ENCODE measurements around the gene KNCN.

Gene KNCN

DNA sequence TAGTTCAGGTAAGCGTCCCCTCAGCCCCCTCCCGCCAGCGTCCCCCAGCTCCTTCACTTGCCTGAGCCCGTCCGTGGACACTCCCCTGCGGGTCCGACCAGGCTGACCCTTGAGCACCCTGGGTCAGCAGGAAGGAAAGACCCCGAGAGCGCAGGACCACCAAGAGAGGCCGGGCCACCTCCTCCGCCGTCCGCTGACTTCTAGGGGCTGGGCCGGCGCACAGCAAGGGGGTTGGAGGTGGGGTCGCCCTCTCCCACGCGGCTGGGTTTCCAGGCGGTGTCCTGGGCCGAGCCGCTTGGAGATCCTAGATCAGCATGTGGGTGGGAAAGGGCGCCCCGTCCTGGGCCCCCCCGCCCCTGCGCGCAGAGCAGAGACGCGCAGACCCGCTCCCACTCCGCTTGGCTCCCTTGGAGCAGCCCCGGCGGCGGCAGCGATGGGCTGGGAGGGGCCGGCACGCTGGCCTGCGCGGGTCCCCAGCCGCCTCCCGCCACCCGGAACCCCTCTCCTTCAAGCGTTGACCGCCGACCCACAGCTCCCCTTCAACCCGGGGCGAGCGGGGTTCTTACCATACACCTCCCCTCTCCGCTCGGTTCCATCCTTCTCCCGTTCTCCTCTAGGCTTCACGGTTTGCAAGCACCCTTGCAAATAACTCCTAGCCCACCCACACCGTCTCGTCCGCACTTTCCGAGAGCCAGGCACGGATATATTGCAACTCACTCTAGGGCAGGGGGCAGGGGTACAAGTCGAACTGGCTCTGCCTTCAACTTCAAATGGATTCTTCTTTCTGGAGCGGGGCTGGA lies 7.5 kb downstream of the KNCN start:
- DNase-seq (ENCODE audit: low read depth): no peak

DNA sequence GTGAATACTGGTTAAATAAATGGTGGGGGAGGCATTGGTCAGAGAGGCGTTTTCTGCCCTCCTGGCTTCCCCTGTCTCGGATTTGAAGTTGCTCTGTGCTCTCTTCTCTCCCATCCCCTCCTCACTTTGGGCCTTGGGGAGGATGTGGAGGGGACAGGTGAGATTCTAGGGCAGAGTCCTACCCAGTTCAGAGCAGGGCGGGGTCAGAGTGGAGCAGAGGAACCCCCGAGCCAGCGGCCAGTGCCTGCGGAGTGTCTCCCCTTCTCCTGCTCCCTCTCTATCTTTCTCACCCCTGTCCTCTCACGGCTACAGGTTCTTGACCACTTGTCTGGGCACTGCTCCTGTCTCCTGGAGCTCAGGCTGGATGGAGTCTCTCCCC lies 8.1 kb downstream of the KNCN start:
- no peak for DNase-seq (ENCODE audit: low read depth)

DNA sequence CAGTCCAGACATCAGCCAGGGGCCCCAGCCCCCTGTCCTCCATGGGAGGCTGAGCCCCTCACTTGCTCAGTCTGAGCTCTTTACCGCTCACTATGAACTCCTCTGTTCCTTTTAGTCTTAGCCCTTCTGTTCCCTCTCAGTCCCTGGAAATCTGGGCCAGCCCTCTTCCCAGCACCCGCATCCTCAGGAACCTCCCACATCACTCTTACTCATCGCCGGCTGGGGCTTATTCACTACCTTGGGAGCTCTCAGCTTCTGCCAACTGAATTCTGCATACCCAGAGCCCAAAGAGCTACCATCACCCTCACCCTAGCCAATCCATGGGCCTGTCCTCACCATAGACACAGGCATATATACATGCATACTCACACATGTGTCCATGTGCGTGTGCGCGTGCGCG lies 11.5 kb downstream of the KNCN start:
- DNase-seq (ENCODE audit: low read depth): no peak

DNA sequence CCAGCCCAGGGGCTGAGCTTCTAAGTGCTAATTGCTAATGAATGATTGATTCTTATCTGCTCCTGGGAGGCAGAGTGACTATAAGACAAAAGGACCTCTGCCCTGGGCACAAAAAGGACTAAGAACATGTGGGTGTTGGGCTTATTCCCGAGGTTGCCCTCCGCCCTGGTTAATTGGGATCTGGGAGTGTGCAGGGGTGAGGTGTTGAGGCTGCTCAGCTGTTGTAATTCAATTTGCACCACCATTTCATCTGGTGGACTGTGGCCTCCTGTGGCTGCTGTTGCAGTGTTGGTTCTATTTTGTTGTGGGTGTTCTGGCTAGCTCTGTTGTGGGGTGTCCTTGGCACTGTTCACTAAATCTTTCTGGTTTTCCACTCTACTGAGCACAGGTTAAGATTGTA lies 13.3 kb downstream of the KNCN start:
- no peak for DNase-seq (ENCODE audit: low read depth)

DNA sequence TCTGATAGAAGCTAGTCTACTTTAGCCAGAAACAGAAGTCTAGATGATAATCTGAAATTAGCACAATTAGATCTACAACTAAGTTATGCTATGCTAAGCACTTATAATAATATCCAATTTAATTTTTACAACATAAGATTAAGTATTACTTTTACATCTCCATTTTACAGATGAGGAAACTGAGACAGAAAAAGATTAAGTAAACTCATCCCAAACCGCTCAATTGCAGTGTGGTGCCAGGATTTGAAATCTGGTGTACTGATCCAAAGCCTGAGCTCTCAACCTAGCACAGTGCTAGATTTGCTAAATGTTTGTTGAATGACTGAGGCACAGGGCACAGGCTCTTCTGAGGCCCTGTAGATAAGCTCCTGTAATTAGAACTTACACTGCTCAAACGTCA lies 13.8 kb downstream of the KNCN start:
- DNase-seq (ENCODE audit: low read depth): no peak

DNA sequence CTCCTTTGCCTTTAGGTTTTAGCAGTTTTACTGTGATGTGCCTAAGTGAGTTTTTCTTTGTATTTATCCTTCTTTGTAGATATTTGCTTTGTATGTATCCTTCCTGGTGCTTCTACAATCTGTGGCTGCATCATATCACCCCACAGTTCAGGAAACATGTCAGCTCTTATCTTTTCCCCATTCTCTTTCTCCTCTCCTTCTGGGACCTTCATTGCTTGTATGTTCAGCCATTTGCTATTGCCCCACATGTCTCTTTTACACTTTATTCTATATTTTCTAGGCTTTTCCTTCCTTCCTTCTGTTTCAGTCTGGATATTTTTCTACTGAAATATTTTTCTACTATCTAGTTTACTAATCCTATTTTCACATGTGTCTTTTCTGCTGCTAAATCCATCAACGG lies 14.9 kb downstream of the KNCN start:
- DNase-seq (ENCODE audit: low read depth): no peak

DNA sequence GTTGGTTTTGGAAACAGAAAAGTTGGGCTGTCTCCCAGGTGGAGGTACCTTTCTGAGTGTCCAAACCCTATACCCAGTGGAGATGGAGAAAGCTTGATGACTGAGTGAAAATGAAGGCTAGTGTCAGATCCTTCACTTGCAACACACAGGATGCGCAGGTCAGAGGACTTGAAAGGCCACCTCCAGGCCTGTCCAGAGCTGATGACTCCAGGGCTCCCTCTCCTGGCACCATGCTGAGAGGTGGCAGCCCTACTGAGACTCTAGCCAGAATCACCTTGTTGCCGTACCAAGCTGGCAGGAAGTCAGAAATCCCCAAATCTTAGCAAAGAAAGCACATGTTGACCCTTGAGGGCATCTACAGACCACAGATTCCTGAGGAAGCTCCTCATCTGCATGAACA lies 16.4 kb downstream of the KNCN start:
- no peak for DNase-seq (ENCODE audit: low read depth)

DNA sequence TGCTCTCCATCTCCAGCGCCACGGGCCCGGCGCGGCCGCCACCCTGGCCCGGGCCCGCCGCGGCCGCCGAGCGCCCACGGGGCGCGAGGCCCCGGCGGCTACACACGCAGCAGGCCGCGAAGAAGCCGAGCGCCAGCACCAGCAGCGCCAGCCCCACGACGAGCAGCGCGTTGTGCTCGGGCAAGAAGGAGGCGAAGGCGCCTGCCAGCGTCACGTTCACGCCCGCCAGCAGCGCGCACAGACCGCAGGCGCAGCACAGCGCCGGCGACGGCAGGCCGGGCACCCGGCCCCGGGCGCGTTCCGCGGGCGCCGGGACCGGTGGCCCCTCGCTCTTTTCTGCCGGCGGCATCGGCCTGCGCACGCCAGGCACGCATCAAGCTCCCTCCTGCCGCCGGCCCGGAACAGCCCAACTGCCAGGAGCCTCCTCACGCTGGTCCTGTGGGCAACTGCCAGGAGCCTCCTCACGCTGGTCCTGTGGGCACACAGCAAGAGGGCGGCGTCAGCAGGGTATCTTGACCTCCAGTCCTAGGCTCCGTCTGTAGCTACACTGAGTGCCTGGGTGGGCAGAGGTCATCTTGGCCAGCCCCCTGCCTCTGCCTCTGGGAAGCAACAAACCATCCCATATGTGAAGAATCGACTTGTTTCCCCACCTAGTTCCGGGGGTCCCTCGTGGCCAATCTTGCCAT lies 18.1 kb downstream of the KNCN start:
- peak; percentile 22 for DNase-seq (ENCODE audit: low read depth)

DNA sequence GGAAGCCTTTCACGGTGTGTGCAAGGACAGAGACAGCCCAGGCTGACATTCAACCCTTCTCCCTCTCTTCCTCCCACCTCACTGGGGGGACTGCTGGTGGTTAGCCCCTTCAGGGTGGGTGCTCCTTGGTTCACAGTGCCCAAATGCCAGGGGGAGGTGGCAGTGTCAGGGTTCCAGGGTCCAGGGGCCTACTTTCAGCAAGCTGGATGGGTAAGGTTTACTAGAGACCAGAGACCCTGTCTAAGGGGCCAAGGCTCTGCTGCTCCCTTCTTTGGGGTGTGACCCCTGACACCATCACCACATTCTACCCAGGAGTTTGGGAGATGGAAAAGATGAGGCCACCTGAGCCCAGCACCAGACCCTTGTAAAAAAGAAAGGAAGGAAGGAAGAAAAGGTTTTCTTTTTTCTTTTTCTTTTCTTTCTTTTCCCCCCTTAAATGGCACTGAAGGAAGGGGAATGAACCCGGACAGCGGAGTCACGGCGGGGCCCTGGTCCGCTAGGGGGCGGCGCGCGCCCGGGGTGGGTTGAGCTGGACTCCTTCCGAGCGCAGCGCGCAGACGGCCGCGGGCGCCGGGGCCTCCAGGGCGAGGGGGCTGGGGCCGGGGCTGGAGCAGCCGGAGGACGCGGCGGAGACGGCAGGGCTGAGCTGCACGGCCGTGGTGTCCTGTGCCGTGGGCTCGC lies 18.8 kb downstream of the KNCN start:
- peak; percentile 48 for DNase-seq (ENCODE audit: low read depth)

DNA sequence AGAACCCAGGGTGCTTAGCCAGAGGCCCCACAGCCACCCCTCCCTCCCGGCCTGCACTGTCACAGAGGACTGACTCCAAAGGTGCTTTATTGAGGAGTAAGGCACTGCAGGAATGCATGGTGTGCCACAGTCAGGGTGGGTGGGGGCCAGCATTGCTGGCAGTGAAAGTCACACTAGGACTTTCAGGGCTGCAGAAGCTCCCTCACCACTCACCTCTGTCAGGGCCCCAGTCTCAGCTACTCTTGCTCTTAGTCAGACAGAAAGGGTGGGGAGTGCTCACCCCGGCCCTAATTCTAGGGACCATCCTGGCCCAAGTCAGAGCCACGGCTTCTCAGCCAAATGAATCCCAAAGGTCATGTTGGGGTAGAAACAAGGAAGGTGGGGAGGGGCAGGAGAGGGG lies 19.4 kb downstream of the KNCN start:
- no peak for DNase-seq (ENCODE audit: low read depth)

DNA sequence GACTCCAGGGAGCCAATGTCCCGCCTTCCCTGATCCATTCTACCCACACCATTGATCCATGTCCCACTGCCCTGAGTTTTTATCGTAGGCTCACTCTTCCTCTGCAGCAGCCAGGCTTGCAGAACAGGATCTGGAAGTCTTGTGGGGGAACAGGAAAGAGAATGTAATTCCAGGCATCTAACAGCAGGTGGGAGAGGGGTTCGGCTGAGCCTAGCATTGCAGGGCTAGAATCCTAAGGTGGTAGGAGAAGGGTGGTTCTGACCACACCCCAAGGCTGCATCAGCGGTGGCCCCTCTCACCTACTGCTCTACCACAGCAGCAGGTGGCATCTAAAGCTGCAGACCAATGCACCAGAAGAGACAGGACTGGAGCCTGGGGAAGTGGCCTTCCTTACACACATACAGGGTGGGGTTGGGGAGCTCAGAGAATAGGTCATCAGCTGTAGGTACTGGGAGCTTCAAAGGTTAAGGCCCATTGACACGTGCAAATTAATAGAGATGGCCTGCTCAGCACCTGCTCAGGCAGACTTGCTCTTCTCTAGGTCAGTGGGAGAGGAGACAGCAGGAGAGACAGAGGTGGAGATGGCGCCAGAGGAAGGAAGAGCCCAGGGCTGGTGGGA lies 20.5 kb downstream of the KNCN start:
- DNase-seq (ENCODE audit: low read depth): no peak

DNA sequence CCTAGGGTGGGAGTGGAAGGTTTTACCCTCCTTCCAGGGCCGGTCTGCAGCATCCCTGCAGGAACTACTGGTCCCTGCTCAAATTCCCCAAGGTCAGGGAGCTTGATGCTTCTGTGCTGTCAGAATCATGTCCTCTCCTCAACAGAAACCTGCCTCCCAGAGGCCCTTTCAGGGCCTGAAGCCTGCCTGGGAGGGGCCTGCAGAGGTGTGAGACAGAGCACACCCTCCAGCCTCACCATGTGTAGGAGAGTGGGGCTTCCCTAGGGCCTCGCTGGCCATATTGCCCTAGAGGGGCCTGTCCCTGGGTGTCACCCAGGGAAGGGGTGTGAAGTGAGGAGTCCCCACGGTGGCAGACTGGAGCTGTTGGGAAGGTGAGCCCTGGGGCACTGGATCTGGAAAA lies 21.1 kb downstream of the KNCN start:
- no peak for DNase-seq (ENCODE audit: low read depth)

DNA sequence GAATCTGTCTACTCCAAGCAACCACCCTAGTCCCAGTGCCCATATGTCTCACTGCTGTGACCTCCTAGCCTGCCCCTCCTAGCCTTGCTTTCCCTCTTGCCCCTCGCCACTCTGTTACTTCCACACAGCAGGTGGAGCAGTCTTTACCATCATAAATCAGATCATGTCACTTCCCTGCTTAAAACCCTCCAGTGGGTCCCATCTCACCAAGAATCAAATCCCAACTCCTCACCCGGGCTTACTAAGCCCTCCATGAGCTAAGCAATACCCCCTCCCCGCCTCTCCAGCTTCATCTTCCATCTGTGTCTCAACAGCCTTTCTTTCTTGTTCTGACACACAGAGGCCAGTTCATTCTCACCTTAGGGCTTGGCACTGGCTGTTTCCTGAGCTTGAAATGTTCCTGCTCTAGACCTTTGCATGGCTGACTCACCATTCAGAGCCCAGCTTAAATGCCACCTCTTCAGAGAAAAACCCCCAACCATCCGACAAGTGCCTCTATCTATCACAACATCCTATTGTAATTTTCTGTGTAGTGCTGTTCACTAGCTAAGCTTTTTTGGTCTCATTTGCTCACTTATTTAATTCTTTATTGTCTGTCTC lies 22.3 kb downstream of the KNCN start:
- no peak for DNase-seq (ENCODE audit: low read depth)

DNA sequence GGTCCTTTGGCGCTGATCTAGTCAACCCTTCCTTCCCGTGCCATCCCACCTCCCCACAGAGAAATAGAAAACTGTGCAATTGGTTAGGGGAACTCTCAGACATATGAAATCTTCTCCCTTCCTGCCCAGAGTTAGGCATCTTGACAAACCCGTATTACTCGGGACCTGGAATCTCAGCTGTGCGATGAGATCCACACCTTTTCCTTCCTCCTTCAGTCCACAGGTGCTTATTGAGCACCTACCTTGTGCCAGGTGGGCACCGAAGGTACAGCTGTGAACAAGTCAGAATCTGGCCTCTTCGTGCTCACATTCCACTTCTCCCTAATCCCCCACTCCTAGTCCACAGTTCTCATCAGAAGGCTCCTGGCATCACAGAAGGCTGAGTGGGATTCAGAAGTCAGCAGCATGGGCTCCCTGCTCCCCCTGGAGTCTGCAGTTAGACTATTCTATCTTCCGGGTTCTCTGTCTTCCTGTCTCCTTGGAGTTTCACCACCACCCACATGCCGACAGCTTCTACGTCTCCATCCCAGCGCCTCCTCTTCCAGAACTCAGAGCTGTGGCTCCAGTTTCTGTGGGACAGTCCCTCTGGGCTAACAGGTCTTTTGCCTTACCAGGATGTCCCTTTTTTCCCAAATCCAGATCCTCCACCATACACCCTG lies 23.0 kb downstream of the KNCN start:
- no peak for DNase-seq (ENCODE audit: low read depth)

DNA sequence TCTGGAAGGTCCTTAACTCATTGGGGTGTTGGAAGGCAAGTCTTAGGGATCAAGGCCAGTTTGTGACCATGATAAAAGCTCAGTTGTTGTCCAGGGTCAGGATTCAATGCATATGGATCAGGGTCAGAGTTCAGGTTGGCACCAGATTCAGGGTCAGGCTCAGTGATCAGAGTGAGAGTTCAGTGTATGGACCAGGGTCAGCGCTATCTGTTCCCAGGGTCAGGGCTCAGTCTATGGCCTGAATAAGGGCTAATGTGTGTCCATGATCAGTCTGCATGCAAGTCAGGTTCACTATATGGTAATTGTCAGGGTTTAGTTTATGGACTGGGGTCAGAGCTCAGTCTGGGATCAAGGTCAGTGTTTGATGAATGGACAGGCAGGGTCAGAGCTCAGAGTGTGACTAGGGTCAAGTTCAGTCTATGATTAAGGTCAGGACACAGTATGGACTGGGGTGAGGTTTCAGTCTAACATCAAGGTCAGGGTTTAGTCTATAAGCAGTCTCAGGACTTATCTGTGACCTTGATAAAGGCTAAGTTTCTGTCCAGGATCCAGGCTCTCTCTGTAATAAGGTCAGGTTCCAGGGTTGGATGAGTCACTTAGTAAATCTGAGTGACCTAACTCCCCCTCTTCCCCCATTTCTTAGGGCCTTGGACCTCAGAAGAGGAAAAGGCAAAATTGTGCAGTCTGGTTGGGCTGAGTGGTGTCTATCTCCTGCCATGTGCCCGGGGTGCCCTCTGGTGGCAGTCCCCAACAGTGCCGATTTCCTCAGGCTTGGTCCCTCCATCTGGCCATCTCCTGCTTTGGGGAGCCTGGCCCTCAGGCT lies 23.8 kb downstream of the KNCN start:
- peak; percentile 44 for DNase-seq (ENCODE audit: low read depth)

DNA sequence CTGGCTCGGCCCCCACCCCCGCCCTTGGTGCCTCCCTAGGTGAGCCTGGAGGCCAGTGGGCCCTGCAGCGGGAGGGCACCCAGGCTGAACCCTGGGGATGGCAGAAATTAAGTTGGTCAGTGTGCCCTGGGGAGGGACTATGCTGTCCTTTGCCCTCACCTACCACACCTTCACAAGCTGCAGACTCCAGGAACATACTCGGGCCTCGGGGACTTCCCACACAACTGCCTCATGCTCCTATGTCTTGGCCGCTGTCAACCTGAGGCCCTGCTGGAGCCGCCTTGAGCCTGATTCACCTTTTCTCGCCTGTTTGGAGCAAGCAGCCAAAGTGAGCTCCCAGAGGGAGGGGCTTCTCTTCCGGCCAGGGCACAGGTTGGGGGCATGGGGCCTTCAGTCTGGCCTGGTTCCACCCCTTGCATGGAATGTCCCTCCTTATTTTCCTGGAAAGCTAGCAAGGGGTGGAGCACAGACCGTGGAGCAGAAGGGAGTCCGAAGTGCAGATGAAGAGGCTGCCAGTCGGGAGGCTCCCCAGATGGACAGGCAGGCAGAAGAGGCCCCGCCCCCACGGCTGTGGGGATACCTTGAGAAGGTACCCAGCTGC lies 24.7 kb downstream of the KNCN start:
- DNase-seq (ENCODE audit: low read depth): no peak

DNA sequence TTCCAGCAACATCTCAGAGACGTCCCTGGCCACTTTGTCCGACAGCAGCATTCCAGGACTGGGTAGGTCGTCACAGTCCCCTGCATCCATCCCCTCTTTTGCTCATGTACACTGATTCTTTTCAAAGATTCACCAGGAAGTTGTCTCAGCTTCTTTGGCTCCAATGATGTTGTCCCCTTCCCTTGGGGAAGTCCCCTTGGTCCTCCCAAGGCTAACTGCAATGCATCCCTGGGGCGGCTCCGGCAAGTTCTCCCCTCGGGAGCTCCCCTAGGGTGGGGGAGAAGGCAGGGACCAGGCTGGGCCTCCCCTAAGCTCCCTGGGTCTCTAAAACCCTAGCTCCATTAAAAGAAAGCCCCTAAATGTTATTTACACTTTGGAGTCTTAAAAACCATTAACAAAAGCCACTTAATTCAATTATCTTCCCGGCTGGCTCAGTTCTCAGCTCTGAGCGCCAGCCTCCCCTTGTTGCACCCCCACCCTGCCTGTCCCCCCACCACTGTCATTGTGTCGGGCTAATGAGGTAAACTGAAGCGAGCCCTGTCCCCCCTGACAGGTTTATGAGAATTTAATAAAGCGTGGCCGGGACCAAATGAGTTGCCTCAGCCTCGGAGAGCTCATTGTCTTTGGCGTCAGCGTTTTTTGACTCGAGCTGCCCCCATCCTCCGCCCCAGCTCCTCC lies 25.3 kb downstream of the KNCN start:
- DNase-seq (ENCODE audit: low read depth): no peak

DNA sequence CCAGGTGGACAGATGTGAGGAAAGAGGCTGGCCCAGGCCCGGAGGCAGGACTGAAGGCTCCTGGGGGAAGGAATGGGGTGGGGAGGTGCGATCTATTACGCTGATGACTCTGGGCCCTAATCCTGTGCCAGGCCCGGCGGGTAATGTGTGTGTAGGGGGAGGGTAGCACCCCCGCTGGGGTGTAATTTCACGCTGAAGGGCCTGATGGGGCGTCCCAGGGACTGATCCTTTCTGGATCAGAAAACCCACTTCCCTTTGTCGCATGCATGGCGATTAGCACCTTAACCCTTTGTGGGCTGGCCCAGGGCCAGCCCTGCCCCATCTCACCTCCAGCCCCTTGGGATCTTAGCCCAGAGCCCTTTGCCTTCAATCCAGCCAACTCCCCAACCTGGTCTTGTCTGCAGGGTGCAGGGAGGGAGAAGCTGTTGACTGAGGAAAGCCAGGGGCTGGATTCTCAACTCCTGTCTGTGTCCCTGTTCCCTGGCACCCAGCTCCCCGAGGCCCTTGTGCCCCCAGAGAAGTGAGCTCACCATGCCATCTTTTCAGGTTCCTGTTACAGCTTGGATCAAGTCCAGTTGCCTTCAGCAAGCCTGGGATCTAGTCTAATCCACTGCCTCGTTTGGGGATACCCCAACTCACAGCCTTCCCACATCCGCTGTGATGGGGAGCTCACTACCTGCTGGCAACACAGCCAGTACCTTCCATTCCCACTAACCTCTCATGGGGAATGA lies 26.0 kb downstream of the KNCN start:
- DNase-seq (ENCODE audit: low read depth): no peak

DNA sequence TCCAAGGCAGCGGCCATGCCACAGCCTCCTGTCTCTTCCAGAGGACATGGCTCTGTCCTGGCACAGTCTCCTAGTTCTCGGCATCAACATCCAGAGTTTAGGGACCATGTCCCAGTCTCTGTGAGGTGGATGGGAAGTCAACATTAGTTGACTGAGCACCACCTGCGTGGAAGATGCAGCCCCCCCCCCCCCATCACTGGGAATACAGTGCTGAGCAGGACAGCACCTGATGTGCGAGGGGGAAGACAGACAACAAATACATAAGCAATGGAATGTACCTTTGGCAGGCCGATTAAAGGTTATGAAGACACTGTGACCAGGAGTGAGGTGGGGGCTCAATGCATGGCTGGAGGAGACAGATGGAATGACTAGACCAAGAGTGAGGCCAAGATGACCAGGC lies 26.6 kb downstream of the KNCN start:
- DNase-seq (ENCODE audit: low read depth): no peak

Measured in T follicular helper cell (primary cell).